Measurements from ENCODE around the gene FGD2. TPM values are rescaled to one million over a fixed set of nuclear protein-coding genes. Genes with fewer than 3 reads are reported as not detected.

The FGD2 gene
- total RNA-seq, 2 donors from 2014 or later: not detected

DNA sequence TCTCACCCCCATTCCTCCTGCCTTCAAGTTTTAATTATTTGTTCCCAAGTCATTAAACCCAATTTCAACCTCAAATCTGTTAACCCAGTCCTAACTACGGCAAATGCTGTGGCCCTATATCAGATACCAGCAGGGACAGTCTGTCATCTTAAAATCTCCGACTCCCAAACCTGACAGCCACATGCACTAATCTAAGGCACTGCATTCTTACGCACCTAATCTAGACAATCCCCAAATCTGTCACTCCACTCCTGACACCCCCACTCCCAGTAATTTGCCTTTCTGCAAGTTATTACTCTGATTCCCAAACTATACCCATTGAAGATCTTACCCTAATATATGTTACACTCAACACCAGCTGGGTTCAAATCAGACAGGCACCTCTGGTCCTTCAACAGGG is 21.9 kb upstream of the FGD2 start:
- H3K9me3 Mint-ChIP-seq: no peaks in the 10 kb centered on the region
- TF ChIP-seq, protein P1, sequence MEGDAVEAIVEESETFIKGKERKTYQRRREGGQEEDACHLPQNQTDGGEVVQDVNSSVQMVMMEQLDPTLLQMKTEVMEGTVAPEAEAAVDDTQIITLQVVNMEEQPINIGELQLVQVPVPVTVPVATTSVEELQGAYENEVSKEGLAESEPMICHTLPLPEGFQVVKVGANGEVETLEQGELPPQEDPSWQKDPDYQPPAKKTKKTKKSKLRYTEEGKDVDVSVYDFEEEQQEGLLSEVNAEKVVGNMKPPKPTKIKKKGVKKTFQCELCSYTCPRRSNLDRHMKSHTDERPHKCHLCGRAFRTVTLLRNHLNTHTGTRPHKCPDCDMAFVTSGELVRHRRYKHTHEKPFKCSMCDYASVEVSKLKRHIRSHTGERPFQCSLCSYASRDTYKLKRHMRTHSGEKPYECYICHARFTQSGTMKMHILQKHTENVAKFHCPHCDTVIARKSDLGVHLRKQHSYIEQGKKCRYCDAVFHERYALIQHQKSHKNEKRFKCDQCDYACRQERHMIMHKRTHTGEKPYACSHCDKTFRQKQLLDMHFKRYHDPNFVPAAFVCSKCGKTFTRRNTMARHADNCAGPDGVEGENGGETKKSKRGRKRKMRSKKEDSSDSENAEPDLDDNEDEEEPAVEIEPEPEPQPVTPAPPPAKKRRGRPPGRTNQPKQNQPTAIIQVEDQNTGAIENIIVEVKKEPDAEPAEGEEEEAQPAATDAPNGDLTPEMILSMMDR (conservative IDR thresholded peaks at IDR 0.05): no peak
- H3K27me3 ChIP-seq (ENCODE audit: control insufficient read depth, insufficient read depth, low read length, poor library complexity, severe bottlenecking): no peaks in the 10 kb centered on the region
- peaks cover 3% of the 10 kb centered on the region for H3K4me1 ChIP-seq (ENCODE audit: control insufficient read depth, insufficient read depth, low read length)
- H3K36me3 Mint-ChIP-seq (ENCODE audit: low read depth): peaks cover 17% of the 10 kb centered on the region
- no peak overlapping the region for H3K9ac ChIP-seq (ENCODE audit: extremely low read depth, low read length, poor library complexity, severe bottlenecking)
- H3K27me3 Mint-ChIP-seq (ENCODE audit: insufficient read depth): no peaks in the 10 kb centered on the region
- H3K9me3 ChIP-seq (ENCODE audit: control insufficient read depth, low read length): no peaks in the 10 kb centered on the region
- H3K4me1 Mint-ChIP-seq: peaks cover 19% of the 10 kb centered on the region
- no peak overlapping the region for H3K27ac Mint-ChIP-seq
- peaks cover 44% of the 10 kb centered on the region for H3K36me3 ChIP-seq (ENCODE audit: control insufficient read depth, insufficient read depth, low read length)
- H3K4me3 Mint-ChIP-seq: no peak overlapping the region
- WGBS, 2 experiments (ENCODE audit: insufficient coverage in 1 of 2, insufficient read length in 1 of 2): 84 to 92% methylated on average over 3 of the region's 3 CpGs
- H3K27ac ChIP-seq (ENCODE audit: low read depth, low read length): no peak overlapping the region
- H3K4me3 ChIP-seq (ENCODE audit: low read length): peak overlapping the region; percentile 99
- DNase-seq: no peak

DNA sequence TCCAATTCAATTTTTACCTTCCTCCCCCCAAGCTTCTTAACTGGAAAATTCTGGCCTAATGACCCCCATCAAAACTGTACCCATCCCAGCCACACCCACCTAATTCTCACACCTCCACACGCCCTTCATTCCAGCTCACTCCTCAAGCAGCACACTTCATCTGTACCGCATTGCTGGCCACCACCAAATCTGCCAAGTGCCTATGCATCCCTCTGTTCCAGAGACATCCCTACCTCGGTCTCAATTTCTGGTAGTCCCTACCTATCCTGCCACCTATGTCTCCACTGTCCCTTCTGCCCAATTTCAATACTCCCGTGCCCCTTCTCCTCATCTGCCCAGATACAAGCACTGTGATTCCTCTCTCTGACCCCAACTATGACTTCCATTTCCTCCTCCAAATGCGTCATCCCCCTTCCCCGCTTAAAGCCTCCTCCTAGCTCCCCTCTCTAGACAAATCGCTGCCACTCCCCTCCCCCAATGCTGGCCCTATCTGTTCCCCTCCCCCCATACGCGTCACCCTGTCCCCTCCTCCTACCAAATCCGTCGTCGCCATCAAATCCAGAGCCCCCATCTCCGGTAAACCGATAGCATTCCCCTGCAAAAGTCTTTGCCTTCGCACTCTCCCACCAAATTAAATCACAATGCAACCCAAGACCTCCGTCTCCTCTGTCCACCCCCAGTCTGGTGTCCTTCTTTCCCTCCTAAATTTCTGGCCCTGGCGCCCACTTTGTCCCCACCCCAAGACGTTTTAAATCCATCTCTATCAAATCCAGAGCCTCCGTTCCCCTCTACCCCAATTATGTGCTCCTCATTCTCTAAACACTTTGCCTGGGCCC is 20.7 kb upstream of the FGD2 start:
- no peaks in the 10 kb centered on the region for H3K9me3 Mint-ChIP-seq
- H3K36me3 Mint-ChIP-seq (ENCODE audit: low read depth): peaks cover 10% of the 10 kb centered on the region
- TF ChIP-seq, protein P1 (conservative IDR thresholded peaks at IDR 0.05): no peak
- Histone ChIP-seq H3K27ac (ENCODE audit: low read depth, low read length) (peak overlapping the region; percentile 36), H3K4me1 (ENCODE audit: control insufficient read depth, insufficient read depth, low read length) (peaks cover 3% of the 10 kb centered on the region), H3K4me3 (ENCODE audit: low read length) (peak overlapping the region; percentile 99), H3K9me3 (ENCODE audit: control insufficient read depth, low read length) (no peaks in the 10 kb centered on the region), H3K36me3 (ENCODE audit: control insufficient read depth, insufficient read depth, low read length) (peaks cover 31% of the 10 kb centered on the region), H3K27me3 (ENCODE audit: control insufficient read depth, insufficient read depth, low read length, poor library complexity, severe bottlenecking) (no peaks in the 10 kb centered on the region), H3K9ac (ENCODE audit: extremely low read depth, low read length, poor library complexity, severe bottlenecking) (peak overlapping the region; percentile 89)
- no peak overlapping the region for H3K4me3 Mint-ChIP-seq
- DNase-seq: peak; percentile 84
- no peak overlapping the region for H3K27ac Mint-ChIP-seq
- WGBS, 2 experiments (ENCODE audit: insufficient coverage in 1 of 2, insufficient read length in 1 of 2): 6 to 16% methylated on average over 13 to 19 of the region's 19 CpGs
- peaks cover 3% of the 10 kb centered on the region for H3K27me3 Mint-ChIP-seq (ENCODE audit: insufficient read depth)
- H3K4me1 Mint-ChIP-seq: peaks cover 19% of the 10 kb centered on the region

DNA sequence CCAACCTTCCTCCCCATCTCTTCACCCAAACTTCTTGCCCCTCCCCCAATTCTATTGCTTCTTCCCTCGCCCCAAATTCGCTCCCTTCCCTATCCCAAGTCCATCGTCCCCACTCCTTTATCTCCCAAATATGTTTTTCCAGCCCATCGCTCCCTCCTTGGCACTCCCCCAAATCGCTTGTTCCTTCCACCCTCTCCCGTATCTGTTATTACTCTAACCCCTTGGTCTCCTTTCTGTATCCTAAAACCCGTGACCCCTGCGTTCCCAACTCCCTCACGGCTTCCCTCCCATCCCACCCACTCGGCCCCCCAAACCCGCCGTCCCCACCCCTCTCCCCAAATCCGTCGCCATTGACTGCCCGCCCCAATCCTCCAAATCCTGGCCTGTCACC is 20.0 kb upstream of the FGD2 start:
- no peak for DNase-seq
- no peak overlapping the region for H3K4me3 Mint-ChIP-seq
- TF ChIP-seq, protein P1 (conservative IDR thresholded peaks at IDR 0.05): no peak
- Histone ChIP-seq H3K9me3 (ENCODE audit: control insufficient read depth, low read length) (no peaks in the 10 kb centered on the region), H3K9ac (ENCODE audit: extremely low read depth, low read length, poor library complexity, severe bottlenecking) (peak overlapping the region; percentile 89), H3K4me1 (ENCODE audit: control insufficient read depth, insufficient read depth, low read length) (peaks cover 3% of the 10 kb centered on the region), H3K27ac (ENCODE audit: low read depth, low read length) (peak overlapping the region; percentile 62), H3K36me3 (ENCODE audit: control insufficient read depth, insufficient read depth, low read length) (peaks cover 25% of the 10 kb centered on the region), H3K4me3 (ENCODE audit: low read length) (peak overlapping the region; percentile 99), H3K27me3 (ENCODE audit: control insufficient read depth, insufficient read depth, low read length, poor library complexity, severe bottlenecking) (no peaks in the 10 kb centered on the region)
- no peaks in the 10 kb centered on the region for H3K9me3 Mint-ChIP-seq
- H3K27me3 Mint-ChIP-seq (ENCODE audit: insufficient read depth): peaks cover 3% of the 10 kb centered on the region
- no peak overlapping the region for H3K27ac Mint-ChIP-seq
- 0% methylated on average over 5 to 15 of the region's 15 CpGs for WGBS, 2 experiments (ENCODE audit: insufficient coverage in 1 of 2, insufficient read length in 1 of 2)
- peaks cover 8% of the 10 kb centered on the region for H3K36me3 Mint-ChIP-seq (ENCODE audit: low read depth)
- H3K4me1 Mint-ChIP-seq: peaks cover 19% of the 10 kb centered on the region

All from endodermal cell (in vitro differentiated cells).